Liver (tissue), 9 donors: ENCODE results near the gene EHMT1. TPM values are rescaled to one million over a fixed set of nuclear protein-coding genes. Genes with fewer than 3 reads are reported as not detected.

Source experiments
- DNase-seq: peaks from one replicate; pipeline ENCODE4 v3.0.0-alpha.2; 2017; ENCODE audit warnings: low spot score
- H3K27ac ChIP-seq, 2 donors: one replicate each; pipeline ENCODE4 v1.7.0; 2013; ENCODE audit warnings: inconsistent platforms in 2 of 2, low read length in 2 of 2, control low read depth in 1 of 2, low read depth in 1 of 2, mild to moderate bottlenecking in 1 of 2
- H3K27me3 ChIP-seq, 4 donors: one replicate each; pipeline versions ENCODE4 v1.6.1 to v1.7.0; 2013; ENCODE audit warnings: low read length in 3 of 4, inconsistent platforms in 1 of 4, mild to moderate bottlenecking in 1 of 4, moderate library complexity in 1 of 4; ENCODE audit not compliant: control insufficient read depth in 4 of 4, insufficient read depth in 4 of 4
- H3K36me3 ChIP-seq, 4 donors: one replicate each; pipeline versions ENCODE4 v1.6.1 to v1.7.0; 2013; ENCODE audit warnings: low read length in 3 of 4, mild to moderate bottlenecking in 3 of 4, low read depth in 1 of 4, moderate library complexity in 1 of 4; ENCODE audit not compliant: control insufficient read depth in 4 of 4, insufficient read depth in 3 of 4
- H3K4me1 ChIP-seq, 4 donors: one replicate each; pipeline versions ENCODE4 v1.6.1 to v1.7.0; 2013; ENCODE audit warnings: low read length in 3 of 4, mild to moderate bottlenecking in 3 of 4, moderate library complexity in 1 of 4; ENCODE audit not compliant: control insufficient read depth in 4 of 4, insufficient read depth in 4 of 4
- H3K4me3 ChIP-seq, 3 donors: one replicate each; pipeline versions ENCODE4 v1.6.1 to v1.7.0; 2013; ENCODE audit warnings: low read length in 3 of 3, control low read depth in 1 of 3, low read depth in 1 of 3, mild to moderate bottlenecking in 1 of 3
- H3K9ac ChIP-seq, 2 donors: one replicate each; pipeline ENCODE4 v1.7.0; 2013; ENCODE audit warnings: low read length in 2 of 2, mild to moderate bottlenecking in 2 of 2, moderate library complexity in 2 of 2, control low read depth in 1 of 2, low read depth in 1 of 2
- H3K9me3 ChIP-seq, 4 donors: one replicate each; pipeline versions ENCODE4 v1.6.1 to v1.7.0; 2013; ENCODE audit warnings: low read length in 3 of 4; ENCODE audit not compliant: control insufficient read depth in 4 of 4
- EGR1 ChIP-seq, 2 donors: IDR thresholded peaks; 2 replicates each; pipeline ENCODE4 v1.6.1; 2016 to 2018; ENCODE audit warnings: antibody characterized with exemption in 2 of 2, low read depth in 2 of 2
- FOXA1 ChIP-seq: IDR thresholded peaks from 2 replicates; pipeline ENCODE4 v1.6.1; 2016; ENCODE audit warnings: antibody characterized with exemption
- FOXA2 ChIP-seq: IDR thresholded peaks from 2 replicates; pipeline ENCODE4 v1.6.1; 2016; ENCODE audit warnings: antibody characterized with exemption
- HNF4A ChIP-seq, 2 donors: conservative IDR thresholded peaks; 2 replicates each; pipeline ENCODE4 v1.6.1; 2016; ENCODE audit warnings: antibody characterized with exemption in 2 of 2, mild to moderate bottlenecking in 2 of 2
- HNF4G ChIP-seq: IDR thresholded peaks from 2 replicates; pipeline ENCODE4 v1.6.1; 2016; ENCODE audit warnings: antibody characterized with exemption
- JUND ChIP-seq, 2 donors: IDR thresholded peaks; 2 replicates each; pipeline ENCODE4 v1.6.1; 2016; ENCODE audit warnings: antibody characterized with exemption in 2 of 2
- NR2F2 ChIP-seq: IDR thresholded peaks from 2 replicates; pipeline ENCODE4 v1.6.1; 2016; ENCODE audit warnings: antibody characterized with exemption
- RAD21 ChIP-seq, 2 donors: IDR thresholded peaks; 2 replicates each; pipeline ENCODE4 v1.6.1; 2016; ENCODE audit warnings: antibody characterized with exemption in 2 of 2, mild to moderate bottlenecking in 2 of 2
- RXRA ChIP-seq, 2 donors: IDR thresholded peaks; 2 replicates each; pipeline ENCODE4 v1.6.1; 2017 to 2018; ENCODE audit warnings: antibody characterized with exemption in 2 of 2, mild to moderate bottlenecking in 1 of 2
- TAF1 ChIP-seq: conservative IDR thresholded peaks from 2 replicates; pipeline ENCODE4 v1.6.1; 2016; ENCODE audit warnings: antibody characterized with exemption, mild to moderate bottlenecking
- WGBS: extraction: QIAGEN DNeasy Blood & Tissue Kit; methylation state at CpG from one replicate; pipeline ENCODE4 v1.1.7; 2013; 5-methylcytosine and 5-hydroxymethylcytosine counted together
- polyA plus RNA-seq, 2 donors: library from polyadenylated mRNA; stranded (reverse) in 1 of 2; unstranded in 1 of 2; fragments of 200-250 nt in 1 of 2; fragments of >200 nt in 1 of 2; fragmentation: Nextera tagmentation in 1 of 2; extraction: Ambion mirVana in 1 of 2; gene quantifications; one replicate each; pipeline versions ENCODE4 v1.2.1 to v1.2.3, GENCODE V29; 2013 to 2015
- total RNA-seq, 2 donors: library from RNA; depleted of rRNA; stranded (reverse); fragments of >200 nt; gene quantifications; one replicate each; pipeline ENCODE4 v1.2.3, GENCODE V29; 2014
- TF ChIP-seq, protein P1 (sequence below): IDR thresholded peaks from 2 replicates; pipeline ENCODE4 v1.6.1; 2016; ENCODE audit warnings: antibody characterized with exemption
- TF ChIP-seq, protein P2 (sequence below): IDR thresholded peaks from 2 replicates; pipeline ENCODE4 v1.6.1; 2016; ENCODE audit warnings: antibody characterized with exemption
- TF ChIP-seq, protein P3 (sequence below): IDR thresholded peaks from 2 replicates; pipeline ENCODE4 v1.6.1; 2016; ENCODE audit warnings: antibody characterized with exemption, mild to moderate bottlenecking
- TF ChIP-seq, protein P4 (sequence below): IDR thresholded peaks from 2 replicates; pipeline ENCODE4 v1.6.1; 2016; ENCODE audit warnings: antibody characterized with exemption
- TF ChIP-seq, protein P5 (sequence below): fragments of 150-350 bp; IDR thresholded peaks from 2 replicates; pipeline ENCODE4 v1.5.1; 2017; ENCODE audit warnings: improper control_type of control experiment, low read depth, low read length; ENCODE audit not compliant: missing input control
- donor health status: healthy.
- donor health status: healthy.
- donor health status: healthy.
- donor health status: healthy.
- donor health status: healthy.

The EHMT1 gene
- total and polyA plus RNA-seq, 4 donors: 16.1 to 48.2 (median 27.3) TPM

DNA sequence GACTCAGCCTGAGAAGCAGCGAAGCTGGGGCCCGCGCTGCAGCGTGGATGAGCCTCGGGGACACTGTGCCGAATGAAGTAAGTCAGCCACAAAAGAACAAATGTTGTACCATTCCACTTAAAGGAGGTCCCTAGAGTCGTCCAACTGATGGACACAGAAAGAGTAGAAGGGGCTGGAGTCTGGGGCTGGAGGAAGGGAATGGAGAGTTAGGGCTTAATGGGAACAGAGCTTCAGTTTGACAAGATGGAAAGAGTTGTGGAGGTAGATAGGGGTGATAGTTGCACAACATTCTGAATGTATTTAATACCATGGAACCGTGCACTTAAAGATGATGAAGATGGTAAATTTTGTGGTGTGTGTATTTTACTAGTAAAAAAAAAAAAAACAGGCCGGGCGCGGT, 119.9 kb downstream of the EHMT1 start:
- DNase-seq: no peak
- Histone ChIP-seq H3K9ac (no peak overlapping the region), H3K9me3 (no peaks in the 10 kb centered on the region), H3K36me3 (peaks cover 2 to 11% (median 6%) of the 10 kb centered on the region in 4 donors), H3K27ac (no peak overlapping the region), H3K4me1 (no peaks in the 10 kb centered on the region), H3K4me3 (no peak overlapping the region), H3K27me3 (no peaks in the 10 kb centered on the region)
- TF ChIP-seq FOXA1: no peak
- TF ChIP-seq TAF1: no peak
- no peak for TF ChIP-seq RXRA (IDR thresholded peaks at IDR 0.05)
- TF ChIP-seq, protein P1, sequence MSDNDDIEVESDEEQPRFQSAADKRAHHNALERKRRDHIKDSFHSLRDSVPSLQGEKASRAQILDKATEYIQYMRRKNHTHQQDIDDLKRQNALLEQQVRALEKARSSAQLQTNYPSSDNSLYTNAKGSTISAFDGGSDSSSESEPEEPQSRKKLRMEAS: no peak
- no peak for TF ChIP-seq HNF4A (conservative IDR thresholded peaks at IDR 0.05)
- TF ChIP-seq EGR1 (IDR thresholded peaks at IDR 0.05; ENCODE audit: low read depth in 2 of 2): no peak
- no peak for TF ChIP-seq NR2F2
- TF ChIP-seq HNF4G: no peak
- no peak for TF ChIP-seq FOXA2
- no peak for TF ChIP-seq RAD21 (IDR thresholded peaks at IDR 0.05)
- TF ChIP-seq, protein P2, sequence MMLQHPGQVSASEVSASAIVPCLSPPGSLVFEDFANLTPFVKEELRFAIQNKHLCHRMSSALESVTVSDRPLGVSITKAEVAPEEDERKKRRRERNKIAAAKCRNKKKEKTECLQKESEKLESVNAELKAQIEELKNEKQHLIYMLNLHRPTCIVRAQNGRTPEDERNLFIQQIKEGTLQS: no peak
- no peak for TF ChIP-seq JUND (IDR thresholded peaks at IDR 0.05)
- TF ChIP-seq, protein P3, sequence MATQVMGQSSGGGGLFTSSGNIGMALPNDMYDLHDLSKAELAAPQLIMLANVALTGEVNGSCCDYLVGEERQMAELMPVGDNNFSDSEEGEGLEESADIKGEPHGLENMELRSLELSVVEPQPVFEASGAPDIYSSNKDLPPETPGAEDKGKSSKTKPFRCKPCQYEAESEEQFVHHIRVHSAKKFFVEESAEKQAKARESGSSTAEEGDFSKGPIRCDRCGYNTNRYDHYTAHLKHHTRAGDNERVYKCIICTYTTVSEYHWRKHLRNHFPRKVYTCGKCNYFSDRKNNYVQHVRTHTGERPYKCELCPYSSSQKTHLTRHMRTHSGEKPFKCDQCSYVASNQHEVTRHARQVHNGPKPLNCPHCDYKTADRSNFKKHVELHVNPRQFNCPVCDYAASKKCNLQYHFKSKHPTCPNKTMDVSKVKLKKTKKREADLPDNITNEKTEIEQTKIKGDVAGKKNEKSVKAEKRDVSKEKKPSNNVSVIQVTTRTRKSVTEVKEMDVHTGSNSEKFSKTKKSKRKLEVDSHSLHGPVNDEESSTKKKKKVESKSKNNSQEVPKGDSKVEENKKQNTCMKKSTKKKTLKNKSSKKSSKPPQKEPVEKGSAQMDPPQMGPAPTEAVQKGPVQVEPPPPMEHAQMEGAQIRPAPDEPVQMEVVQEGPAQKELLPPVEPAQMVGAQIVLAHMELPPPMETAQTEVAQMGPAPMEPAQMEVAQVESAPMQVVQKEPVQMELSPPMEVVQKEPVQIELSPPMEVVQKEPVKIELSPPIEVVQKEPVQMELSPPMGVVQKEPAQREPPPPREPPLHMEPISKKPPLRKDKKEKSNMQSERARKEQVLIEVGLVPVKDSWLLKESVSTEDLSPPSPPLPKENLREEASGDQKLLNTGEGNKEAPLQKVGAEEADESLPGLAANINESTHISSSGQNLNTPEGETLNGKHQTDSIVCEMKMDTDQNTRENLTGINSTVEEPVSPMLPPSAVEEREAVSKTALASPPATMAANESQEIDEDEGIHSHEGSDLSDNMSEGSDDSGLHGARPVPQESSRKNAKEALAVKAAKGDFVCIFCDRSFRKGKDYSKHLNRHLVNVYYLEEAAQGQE: no peak
- TF ChIP-seq, protein P4, sequence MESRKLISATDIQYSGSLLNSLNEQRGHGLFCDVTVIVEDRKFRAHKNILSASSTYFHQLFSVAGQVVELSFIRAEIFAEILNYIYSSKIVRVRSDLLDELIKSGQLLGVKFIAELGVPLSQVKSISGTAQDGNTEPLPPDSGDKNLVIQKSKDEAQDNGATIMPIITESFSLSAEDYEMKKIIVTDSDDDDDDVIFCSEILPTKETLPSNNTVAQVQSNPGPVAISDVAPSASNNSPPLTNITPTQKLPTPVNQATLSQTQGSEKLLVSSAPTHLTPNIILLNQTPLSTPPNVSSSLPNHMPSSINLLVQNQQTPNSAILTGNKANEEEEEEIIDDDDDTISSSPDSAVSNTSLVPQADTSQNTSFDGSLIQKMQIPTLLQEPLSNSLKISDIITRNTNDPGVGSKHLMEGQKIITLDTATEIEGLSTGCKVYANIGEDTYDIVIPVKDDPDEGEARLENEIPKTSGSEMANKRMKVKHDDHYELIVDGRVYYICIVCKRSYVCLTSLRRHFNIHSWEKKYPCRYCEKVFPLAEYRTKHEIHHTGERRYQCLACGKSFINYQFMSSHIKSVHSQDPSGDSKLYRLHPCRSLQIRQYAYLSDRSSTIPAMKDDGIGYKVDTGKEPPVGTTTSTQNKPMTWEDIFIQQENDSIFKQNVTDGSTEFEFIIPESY: no peak
- 94% methylated on average over 10 of the region's 11 CpGs for WGBS

DNA sequence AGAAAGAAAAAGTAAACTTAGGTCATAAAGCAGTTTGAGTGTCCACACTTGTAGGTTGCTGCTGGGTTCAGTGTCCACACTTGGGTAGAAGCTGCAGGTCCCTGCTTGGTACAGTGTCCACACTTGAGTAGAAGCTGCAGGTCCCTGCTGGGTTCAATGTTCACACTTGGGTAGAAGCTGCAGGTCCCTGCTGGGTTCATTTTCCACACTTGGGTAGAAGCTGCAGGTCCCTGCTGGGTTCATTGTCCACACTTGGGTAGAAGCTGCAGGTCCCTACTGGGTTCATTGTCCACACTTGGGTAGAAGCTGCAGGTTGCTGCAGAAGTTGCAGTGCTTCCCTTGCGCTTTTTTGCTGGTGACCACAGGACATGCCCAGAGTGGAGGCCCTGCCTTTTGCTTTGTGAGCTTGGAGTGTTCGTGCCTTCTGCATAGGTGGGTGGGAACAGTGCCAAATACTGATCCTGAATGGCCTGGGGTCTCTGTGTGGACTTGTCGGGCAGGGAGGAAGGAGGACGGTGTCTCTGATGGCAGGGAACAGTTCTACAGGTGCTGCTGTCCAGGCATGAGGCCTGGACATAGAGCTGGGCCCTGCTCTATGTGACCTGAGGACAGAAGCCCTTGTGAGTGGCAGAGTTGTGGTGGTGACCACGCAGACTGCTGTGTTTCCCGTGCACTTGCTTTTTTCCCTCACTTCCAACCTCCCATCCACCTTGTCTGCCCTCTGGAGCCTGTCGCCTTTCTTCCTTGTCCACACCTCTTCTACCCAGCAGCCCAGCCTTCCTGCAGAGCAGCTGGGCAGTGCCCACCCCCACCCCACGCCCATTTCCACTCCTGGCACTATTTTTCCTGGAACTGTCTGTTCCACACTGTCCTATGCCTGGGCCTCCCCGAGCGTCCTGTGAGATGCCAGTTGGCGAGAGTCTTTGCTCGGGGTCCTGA, 120.8 kb downstream of the EHMT1 start:
- DNase-seq: no peak
- H3K9me3 ChIP-seq: no peaks in the 10 kb centered on the region
- WGBS: 93% methylated on average over 12 of the region's 12 CpGs
- H3K4me1 ChIP-seq: peaks cover 2 to 4% (median 3%) of the 10 kb centered on the region in 4 donors
- no peak overlapping the region for H3K4me3 ChIP-seq
- no peaks in the 10 kb centered on the region for H3K27me3 ChIP-seq
- H3K36me3 ChIP-seq: peaks cover 2 to 16% (median 11%) of the 10 kb centered on the region in 4 donors
- no peak overlapping the region for H3K9ac ChIP-seq
- no peak overlapping the region for H3K27ac ChIP-seq
- TF ChIP-seq, protein P2: no peak
- TF ChIP-seq, protein P4: no peak
- TF ChIP-seq FOXA2 (no peak), NR2F2 (no peak), TAF1 (no peak), HNF4G (no peak), JUND (IDR thresholded peaks at IDR 0.05) (no peak)
- TF ChIP-seq, protein P3: no peak
- TF ChIP-seq, protein P5, sequence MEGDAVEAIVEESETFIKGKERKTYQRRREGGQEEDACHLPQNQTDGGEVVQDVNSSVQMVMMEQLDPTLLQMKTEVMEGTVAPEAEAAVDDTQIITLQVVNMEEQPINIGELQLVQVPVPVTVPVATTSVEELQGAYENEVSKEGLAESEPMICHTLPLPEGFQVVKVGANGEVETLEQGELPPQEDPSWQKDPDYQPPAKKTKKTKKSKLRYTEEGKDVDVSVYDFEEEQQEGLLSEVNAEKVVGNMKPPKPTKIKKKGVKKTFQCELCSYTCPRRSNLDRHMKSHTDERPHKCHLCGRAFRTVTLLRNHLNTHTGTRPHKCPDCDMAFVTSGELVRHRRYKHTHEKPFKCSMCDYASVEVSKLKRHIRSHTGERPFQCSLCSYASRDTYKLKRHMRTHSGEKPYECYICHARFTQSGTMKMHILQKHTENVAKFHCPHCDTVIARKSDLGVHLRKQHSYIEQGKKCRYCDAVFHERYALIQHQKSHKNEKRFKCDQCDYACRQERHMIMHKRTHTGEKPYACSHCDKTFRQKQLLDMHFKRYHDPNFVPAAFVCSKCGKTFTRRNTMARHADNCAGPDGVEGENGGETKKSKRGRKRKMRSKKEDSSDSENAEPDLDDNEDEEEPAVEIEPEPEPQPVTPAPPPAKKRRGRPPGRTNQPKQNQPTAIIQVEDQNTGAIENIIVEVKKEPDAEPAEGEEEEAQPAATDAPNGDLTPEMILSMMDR: no peak
